Hypothalamus (tissue), 51 donors: ENCODE data around the gene ERRFI1.

Source experiments
- DNase-seq, 51 donors: peaks; one replicate each; lab custom pipeline; 2025; lab: John Stamatoyannopoulos, UW

Gene ERRFI1

GRCh38 chr1:8020032-8020431 lies 6.1 kb downstream of the ERRFI1 start:
- DNase-seq: no peak

DNA sequence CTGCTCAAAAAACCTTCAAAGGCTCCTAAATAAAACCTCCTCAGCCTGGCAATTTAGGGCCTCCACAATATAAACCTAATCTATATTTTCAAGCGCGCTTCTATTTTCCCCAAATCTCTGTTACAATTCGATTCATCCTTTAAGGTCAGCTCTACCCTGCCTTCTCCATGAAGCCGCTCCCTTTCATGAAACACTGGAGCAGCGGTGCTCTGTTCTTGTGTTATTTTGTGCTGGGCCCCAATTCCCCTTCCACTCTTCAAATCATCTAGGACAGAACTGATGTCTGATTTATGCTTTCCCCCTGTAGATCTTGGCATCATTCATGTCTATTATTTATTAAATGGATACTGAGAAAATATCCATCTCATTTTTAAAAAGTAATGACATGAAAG lies 6.9 kb downstream of the ERRFI1 start:
- no peak for DNase-seq

- DNase-seq: no peak
Measured at GRCh38 chr1:8018492-8019228, 7.4 kb downstream of the ERRFI1 start.

DNA sequence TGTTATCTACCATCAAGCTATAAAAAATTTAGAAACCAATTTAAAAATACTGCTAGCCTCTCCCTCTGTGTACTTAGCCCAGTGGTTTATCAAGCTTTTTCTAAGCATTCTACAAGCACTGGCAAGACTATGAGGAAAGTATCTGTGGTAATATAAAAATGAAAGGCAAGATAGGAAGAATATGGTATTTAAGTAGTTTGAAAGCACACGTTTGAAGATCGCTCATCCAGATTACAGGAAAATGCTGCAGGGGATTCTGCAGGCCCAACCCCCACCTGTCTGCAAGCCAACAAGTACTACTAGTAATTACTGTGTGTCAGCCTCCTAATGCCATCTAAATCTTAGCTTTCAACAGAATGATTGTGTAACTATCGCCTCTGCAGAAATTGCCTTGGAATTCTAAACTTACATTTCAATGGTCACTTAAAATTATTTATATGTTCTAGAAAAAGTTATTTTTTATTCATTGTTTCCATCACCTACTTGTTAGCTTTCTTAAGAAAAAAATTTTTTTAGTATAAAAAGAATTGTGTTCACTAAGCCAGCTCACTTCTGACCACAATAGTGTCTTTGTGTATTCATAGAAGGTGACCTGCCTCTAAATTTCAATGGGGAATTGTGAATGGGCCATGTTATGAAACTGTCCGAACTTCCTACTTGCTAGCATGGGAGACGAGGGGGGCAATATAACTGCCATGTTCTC lies 8.5 kb downstream of the ERRFI1 start:
- DNase-seq: peak in 14 of 51 donors; percentile 4 to 73 (median 28)

DNA sequence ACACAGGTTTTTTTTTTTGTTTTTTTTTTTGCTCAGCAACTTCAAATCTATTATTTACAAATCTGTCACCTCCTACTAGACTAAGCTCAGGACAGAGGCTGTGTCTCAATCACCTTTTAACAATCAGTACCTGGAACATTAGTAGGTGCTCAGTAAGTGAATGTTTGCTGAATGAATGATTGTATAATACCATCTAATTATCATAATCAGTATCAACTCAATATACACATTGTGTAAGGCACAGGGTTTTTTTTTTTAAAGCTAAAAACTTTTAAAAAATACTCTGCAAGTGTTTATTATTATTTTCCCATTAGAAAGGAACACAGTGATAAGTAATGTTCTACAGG lies 9.2 kb downstream of the ERRFI1 start:
- no peak for DNase-seq

- no peak for DNase-seq
Measured at GRCh38 chr1:8016210-8016894, 9.8 kb downstream of the ERRFI1 start.

GRCh38 chr1:8015809-8016165 lies 10.3 kb downstream of the ERRFI1 start:
- DNase-seq: peak in 6 of 51 donors; percentile 6 to 59 (median 12)

GRCh38 chr1:8015036-8015808 lies 10.9 kb downstream of the ERRFI1 start:
- peak in 19 of 51 donors; percentile 5 to 89 (median 25) for DNase-seq

GRCh38 chr1:8014381-8014988 lies 11.6 kb downstream of the ERRFI1 start:
- no peak for DNase-seq

DNA sequence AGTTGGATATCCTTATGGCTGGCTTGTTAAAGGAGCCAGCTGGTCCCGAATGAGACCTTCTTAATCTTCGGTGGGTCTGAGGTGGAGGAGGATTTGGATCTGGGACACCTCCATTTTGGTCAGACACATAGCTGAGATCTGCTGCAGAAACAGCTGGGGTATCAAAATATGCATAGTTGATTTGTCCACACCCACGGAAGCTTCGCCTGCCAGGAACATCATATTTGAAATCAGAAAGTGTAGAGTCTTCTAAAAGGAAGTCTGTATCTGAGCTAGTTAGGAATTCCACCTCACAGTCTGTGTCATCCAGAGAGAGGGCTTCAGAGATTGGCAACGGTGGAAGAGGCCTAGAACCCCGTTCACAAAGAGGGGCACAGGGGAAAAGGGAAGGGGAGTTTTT lies 12.3 kb downstream of the ERRFI1 start:
- no peak for DNase-seq

DNA sequence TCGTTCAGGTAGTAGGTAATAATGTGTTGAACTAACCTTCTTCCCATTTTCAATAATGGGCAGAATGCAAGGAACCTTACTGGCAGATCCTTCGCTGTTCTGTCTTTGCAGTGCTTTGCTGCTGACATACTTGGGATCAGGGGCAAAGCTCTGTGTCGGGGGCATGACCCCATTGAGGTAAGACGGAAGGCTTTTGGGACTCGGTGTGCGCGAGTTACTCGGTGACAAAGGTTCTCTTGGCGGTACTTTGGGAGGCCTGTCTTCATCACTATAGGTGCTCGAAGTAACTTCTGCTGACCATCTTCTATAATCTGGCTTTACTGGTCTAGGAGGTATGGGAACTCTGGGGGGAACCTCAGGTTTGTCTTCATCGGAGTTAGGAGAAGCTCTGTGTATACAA lies 12.7 kb downstream of the ERRFI1 start:
- no peak for DNase-seq

DNA sequence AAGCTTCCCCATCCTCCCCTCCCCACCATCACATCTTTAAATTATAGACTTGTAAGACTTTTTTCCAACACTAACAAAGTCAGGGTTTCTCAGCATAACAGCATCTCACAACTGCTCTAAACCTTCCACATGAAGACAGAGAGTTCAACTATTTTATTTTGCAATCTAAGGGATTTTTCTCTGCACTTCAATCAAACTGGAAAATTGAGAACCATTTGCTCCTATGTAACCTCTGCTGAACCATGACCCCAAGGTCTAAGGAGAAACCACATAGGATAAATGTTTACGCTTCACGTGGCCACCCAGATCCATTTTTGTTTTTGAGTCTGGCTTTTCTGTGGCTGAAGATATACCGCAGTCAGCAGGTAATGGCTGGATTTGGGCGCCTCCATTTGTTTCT lies 13.2 kb downstream of the ERRFI1 start:
- DNase-seq: no peak

DNA sequence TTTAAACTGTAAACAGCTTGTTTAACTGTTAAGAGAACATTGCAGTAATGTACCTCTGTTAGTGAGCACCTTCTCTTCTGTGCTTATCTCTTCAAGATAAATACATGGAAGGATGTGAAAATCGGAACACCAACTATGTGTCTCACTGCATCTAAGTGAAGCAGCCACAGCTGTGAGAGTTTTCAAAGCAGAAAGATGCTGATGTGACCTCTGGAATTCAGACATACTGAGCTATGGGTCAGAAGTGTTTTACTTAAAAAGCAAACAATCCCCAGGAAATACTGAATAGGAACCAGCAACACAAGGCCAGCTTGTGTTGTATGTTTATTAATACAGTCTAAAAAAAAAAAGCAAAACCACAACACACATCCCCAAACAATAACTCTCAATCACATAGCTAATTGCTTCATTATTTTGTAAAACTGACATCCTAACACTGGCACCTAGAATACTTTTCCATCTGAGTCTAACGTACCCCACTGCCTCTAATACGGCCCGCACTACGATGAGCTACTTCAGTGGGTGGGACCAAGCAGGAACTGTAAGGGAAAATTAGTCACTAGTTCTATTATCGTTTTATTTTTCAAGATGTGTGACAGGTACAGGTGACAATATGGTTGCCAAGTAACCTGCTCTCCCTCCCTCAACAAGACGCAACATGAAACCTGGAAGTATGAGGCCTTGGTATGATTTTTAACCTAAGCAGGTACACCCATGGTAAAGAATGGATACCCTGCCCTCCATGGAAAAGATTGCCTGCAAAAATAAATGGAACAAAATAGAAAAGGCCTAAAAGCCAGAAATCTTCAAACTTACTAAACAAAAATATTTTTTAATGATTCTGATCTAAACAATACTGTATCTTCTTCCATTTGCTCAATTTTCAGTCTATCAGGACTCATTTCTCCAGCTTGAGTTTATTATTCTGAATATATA lies 13.9 kb downstream of the ERRFI1 start:
- DNase-seq: no peak

DNA sequence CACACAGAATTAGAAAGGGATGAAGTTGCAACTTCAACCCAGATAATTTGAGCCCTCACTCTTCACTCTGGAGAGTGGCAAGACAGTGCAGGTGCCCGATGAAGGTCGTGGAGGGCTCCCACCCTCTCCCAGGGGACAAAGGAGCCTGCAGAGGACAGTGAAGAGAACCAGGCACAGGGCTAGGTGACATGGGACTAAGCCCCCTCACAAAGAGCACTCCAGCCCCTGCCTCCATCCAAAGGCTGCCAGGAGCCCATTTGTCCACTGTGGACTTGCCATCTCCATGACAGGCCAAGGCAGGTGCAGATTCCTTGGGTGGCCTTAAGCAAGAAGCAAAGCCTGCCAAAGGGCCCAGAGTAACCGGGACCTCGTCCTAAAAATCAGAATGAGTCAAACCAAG lies 15.1 kb downstream of the ERRFI1 start:
- DNase-seq: no peak

- DNase-seq: no peak
Measured at GRCh38 chr1:8010080-8010664, 15.9 kb downstream of the ERRFI1 start.

DNA sequence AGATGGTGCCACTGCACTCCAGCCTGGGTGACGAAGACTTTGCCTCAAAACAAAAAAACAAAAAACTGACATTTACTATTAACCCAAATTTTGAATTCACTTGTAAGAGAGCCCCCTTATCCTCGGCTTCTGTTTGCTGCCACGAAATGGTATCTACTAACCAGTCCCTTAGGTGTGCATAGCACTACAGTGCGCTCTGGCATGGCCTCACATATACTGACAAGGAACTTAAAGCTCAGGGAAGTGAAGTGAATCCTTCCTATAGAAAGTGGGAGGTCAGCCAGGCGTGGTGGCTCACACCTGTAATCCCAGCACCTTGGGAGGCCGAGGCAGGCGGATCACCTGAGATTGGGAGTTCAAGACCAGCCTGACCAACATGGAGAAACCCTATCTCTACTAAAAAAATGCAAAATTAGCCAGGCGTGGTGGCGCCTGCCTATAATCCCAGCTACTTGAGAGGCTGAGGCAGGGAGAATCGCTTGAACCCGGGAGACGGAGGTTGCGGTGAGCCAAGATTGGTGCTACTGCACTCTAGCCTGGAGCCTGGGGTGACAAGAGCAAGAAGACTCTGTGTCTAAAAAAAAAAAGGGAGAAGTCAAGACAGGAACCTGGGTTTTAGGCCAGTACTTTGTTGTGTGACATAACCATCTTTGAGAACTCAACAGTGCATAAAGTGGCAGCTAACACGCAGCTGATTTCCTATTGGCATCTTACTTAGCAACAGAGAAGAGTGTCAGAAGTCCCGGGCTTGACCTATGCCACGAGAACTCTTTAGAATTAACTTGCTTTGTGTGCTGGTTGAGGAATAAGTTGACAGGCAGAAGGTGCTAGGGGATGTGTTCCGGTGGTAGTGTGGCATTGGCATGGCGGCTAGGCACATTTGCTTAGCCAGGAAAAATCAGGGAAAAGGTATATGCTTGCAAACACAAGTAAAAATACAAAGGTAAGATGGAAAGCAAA lies 16.8 kb downstream of the ERRFI1 start:
- DNase-seq: no peak

DNA sequence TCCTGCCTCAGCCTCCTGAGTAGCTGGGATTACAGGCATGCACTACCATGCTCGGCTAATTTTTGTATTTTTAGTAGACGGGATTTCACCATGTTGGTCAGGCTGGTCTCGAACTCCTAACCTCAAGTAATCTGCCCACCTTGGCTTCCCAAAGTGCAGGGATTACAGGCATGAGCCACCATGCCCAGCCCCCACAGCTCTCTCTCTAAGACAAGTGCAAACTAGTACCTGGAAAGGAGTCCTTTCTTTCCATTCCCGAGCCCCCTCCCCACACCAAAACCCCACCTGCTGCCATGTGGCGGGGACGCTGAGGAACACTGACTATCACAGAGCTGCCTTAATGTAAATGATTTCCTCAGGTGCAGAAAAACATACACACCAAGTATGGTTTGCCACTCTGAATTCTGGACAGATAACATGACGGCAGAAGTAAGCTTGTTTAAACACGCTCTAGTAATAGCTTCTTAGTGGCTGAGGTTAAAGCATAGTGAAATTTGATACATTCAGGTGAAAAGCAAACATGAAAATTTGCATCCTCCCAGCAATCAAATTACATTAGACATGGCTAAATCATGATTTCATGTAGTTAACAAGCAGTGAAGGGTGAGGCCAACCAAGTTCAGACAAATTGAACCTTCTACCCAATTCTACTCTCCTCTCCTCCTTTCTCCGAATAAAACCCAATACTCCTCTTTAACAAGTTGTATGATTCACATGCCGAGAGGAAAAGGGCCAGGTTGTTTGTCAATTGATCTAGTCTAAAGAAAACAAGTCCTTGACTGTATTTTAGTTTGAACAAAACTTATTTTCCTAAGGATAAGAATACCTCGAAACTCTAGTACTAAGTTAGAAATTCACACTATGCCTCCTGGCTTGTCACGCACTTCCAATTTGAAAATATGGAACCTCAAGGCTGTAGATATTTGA lies 19.8 kb downstream of the ERRFI1 start:
- DNase-seq: no peak
